NCI-H146 treated with DMSO at 0.1 percent for 48 hours (cell line): Measurements from ENCODE around the gene KCND2.

Source experiments
- DNase-seq: peaks from one replicate; lab custom pipeline; 2025; ENCODE audit not compliant: unreplicated experiment; lab: John Stamatoyannopoulos, UW

KCND2 gene

GRCh38 chr7:120405652-120406051 is 132.7 kb downstream of the KCND2 start:
- no peak for DNase-seq

GRCh38 chr7:120407010-120407409 is 134.0 kb downstream of the KCND2 start:
- no peak for DNase-seq

- no peak for DNase-seq
These were observed 139.4 kb downstream of the KCND2 start for GRCh38 chr7:120412139-120413050.

GRCh38 chr7:120413164-120413563 is 140.2 kb downstream of the KCND2 start:
- no peak for DNase-seq

- no peak for DNase-seq
These were observed 144.4 kb downstream of the KCND2 start for GRCh38 chr7:120417244-120417979.

GRCh38 chr7:120421151-120421651 is 148.2 kb downstream of the KCND2 start:
- no peak for DNase-seq

- DNase-seq, result no peak
These were observed 158.0 kb downstream of the KCND2 start for GRCh38 chr7:120431016-120431415.

GRCh38 chr7:120436487-120437060 is 163.6 kb downstream of the KCND2 start:
- DNase-seq, result no peak

- DNase-seq, result no peak
These were observed 168.9 kb downstream of the KCND2 start for GRCh38 chr7:120441850-120442249.

- no peak for DNase-seq
These were observed 169.9 kb downstream of the KCND2 start for GRCh38 chr7:120442838-120443237.

- no peak for DNase-seq
These were observed 171.7 kb downstream of the KCND2 start for GRCh38 chr7:120444650-120445049.

- DNase-seq, result no peak
These were observed 172.3 kb downstream of the KCND2 start for GRCh38 chr7:120445276-120445675.

- no peak for DNase-seq
These were observed 179.7 kb downstream of the KCND2 start for GRCh38 chr7:120452665-120453064.

- no peak for DNase-seq
These were observed 183.7 kb downstream of the KCND2 start for GRCh38 chr7:120456699-120457098.

GRCh38 chr7:120460949-120461348 is 188.0 kb downstream of the KCND2 start:
- no peak for DNase-seq

GRCh38 chr7:120462991-120463390 is 190.0 kb downstream of the KCND2 start:
- DNase-seq, result no peak

GRCh38 chr7:120464104-120464503 is 191.1 kb downstream of the KCND2 start:
- DNase-seq, result no peak

GRCh38 chr7:120467676-120468075 is 194.7 kb downstream of the KCND2 start:
- DNase-seq, result no peak

GRCh38 chr7:120468611-120469010 is 195.6 kb downstream of the KCND2 start:
- DNase-seq, result no peak

GRCh38 chr7:120472892-120473291 is 199.9 kb downstream of the KCND2 start:
- DNase-seq, result no peak

- DNase-seq, result no peak
These were observed 200.4 kb downstream of the KCND2 start for GRCh38 chr7:120473352-120473751.

GRCh38 chr7:120475994-120476393 is 203.0 kb downstream of the KCND2 start:
- DNase-seq, result no peak
